Measurements from ENCODE around the gene MAGI1.
"Not testable (repeated sequence)": the region's sequence is repeated elsewhere in the genome, so short reads cannot be mapped to it uniquely, and the experiment has no call there.

Gene MAGI1

DNA sequence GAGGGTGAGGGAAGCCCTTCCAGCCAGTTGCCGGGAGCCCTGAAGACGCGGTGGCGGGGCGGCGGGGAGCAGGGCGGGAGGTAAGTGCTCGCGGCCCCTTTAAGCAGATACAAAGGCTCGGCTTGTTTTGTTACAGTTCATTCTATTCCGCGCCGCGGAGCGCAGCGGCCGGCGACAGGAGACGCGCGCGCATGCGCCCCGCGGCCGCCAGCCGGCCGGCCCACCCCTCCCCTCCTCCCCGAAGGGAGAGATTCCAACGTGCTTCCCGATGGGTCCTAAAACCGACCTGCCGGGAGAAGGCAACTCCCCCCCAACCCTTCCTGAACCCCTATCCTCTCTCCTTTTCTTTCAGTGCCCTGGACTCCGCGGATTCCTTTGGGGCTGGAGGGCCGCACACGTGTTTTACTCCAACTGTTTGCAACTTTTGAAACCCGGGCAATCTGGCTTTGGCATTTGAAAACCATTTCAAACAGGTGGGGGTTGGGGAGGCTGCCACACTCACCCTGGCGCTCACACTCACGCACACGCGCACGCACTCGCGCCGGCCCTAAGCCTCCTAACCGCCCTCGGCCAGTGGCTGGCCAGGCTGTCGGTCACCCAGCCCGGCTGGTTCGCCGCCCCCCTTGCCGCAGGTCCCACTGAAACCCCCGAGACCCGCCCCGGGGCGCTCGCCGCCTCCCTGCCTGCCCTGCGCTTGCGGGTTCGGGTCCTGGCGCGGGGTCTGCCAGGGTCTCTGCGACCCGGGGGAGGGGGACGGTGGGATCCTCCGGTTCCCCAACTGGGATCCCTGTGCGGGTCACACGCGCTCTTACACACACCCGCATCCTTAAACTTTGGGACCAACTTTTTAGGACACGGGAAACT is at the start of gene MAGI1:
Gene MAGI1 (minus strand): TSS at position 193 of the 864 bp plus-strand sequence. CDS start 610 bp downstream, outside the sequence.
- DNase-seq = no peak

DNA sequence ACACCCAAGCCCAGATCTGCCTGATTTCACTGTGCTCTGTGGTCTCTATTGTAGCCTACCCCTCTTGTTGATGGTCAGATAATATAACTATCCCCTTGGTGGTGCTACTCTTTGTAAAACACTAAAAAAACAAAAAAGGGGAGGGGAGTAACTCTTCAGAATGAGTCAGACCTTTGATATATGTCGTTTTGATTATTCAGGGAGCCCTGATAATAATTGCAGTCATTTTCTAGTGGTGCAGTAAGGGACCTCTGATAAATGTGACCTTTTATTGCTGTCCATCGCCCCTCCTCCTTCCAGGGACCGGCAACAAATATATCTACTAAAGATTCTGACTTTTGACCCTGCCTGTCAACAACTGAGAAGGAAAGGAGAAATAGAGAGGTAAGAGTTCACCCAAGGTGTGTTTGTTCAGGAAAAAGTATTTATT is 45.1 kb upstream of the MAGI1 start:
- no peak for DNase-seq

DNA sequence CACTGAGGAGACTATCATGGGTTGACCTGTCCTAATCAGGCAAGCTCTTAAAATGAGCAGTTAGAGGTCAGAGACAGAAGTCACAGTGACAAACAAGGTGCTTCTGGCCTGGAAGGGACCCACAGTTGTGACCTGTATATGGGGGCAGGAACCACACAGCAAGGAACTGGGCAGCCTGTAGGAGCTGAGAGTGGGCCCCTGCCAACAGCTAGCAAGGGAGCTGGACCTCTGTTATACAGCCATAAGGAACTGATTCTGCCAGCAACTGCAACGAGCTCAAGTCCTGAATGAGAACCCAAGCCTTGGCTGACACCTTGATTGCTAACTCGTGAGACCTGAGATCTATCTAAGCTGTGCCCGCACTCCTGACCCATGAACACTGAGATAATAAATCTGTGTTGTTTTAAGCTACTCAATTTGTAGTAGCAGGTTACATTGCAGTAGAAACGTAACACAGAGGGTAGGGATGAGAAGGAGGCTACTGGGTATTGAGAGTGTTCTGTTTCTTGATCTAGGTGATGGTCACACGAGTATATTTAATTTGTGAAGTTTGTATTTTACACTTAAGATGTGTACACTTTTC is 44.5 kb upstream of the MAGI1 start:
- no peak for DNase-seq

DNA sequence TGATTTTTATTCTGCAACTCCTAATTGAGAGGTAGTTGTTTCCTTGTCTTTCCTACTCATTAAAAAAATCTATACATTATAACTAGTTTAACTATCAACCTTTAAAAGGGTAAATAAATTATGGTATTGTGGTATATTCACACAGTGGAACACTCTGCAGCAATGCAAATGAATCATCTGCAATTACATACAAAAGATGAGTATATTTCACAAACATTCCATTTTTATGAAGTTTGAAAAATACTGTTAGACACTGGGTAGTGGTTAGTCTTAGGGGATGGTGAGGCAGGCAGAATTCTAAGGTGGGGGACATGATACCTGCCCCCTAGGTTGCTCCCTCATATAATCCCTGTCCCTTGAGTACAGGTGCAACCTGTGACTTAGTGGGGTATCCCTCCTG is 44.0 kb upstream of the MAGI1 start:
- no peak for DNase-seq

DNA sequence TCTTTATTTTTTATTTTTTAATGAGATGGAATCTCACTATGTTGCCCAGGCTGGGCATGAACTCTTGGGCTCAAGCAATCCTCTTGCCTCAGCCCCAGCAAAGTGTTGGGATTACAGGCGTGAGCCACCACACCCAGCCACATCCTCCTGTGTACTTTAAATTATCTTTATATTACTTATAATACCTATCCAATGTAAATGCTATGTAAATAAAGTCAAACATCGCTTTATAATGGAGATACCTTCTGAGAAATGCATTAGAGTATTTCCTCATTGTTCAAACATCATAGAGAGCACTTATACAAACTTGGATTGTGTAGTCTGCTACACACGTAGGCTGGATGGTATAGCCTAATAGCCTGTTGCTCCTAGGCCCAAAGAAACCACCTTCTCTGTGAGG is 41.4 kb upstream of the MAGI1 start:
- DNase-seq = no peak

DNA sequence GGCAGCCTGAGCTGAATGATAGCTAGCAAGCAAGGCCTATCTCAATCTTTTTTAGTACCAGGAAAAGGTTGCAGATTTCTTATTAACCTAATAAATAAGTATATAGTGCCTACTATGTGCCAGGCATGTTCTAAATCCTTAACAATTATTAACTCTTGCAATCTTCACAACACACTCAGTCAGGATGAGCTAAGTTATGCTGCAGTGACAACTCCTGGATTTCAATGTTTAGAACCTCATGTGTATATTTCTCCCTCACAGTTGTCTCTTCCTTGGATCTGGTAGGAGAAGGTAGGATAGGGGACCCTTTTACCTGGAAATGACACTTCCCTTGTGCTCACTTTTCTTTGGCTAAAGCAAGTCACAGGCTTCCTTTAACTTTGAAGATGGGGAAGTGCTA is 39.3 kb upstream of the MAGI1 start:
- no peak for DNase-seq

DNA sequence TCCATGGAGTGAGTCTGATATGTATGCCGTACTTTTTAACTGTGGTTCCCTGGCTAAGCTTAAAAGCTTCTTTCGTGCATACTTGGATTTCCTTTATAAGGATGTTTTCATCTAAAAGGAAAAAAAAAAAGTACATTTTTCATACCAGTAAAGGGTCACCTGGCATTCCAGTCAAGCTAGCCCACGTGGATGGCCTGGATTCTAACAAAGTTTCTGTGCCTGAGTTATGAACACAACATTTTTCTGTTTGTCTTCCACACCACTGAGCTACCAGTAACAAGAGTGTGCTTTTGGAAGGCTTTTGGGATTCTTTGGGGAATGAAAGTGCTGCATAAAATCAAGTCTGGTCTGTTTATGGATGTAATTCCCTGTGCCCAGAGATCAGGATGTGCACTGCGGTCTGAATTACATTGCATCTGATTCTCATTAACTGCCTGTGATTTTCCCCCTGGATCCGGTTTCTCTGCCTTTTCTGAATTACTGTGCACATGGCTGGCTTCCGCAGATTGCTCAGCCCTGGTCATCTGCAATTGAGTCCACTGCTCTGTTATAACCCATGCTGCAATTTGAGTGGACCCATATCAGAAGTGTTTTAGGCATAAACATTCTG is 38.2 kb upstream of the MAGI1 start:
- no peak for DNase-seq

DNA sequence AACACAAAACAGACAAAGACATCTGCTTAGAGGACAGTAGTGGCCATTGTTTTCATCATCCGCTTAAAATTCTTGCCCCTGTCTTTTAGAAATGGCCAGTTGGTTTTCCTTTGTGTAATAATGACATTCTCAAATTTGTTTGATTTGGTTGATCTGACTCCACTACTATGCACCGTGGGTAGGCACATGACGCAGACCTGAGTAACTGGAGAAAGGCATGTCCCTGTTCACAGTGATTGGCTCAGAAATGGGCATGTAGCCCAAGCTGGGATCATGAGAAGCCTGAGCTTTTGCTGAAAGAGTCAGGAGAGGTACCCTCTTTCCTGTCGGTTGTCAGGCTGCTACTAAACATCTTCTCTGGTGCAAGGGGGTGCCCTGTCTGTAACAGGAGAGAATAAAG is 36.6 kb upstream of the MAGI1 start:
- DNase-seq = no peak

DNA sequence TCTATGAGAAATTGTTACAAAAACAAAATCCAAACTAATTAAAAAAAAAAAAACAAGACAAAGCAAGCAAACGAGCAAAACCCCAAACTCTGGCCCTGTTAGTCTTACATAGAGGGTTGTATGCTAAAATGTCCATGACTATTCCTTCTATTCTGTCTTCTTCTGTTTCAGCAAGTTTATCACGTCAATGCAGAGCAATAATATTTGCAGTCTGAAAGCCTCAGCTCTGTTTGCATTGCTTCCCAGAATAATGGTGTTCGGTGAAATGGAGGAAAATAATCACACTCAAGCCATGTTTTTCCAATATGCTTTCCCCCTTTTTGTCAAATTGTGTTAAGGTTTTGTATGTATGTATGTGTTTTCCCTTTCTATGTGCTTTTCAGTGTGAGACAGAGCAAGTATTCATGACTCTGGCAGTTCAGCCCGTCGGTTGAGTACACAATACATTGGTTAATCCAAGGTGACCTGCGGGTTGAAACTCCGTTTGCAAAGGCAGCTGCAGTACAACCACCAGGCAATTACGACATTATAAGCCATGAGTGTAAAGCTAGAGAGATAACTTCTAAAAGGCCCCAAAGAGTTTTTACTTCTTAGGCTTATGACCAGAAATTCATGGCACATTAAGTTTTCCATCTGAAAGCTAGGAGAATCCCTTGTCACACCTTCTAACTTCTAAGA is 34.9 kb upstream of the MAGI1 start:
- DNase-seq = no peak

DNA sequence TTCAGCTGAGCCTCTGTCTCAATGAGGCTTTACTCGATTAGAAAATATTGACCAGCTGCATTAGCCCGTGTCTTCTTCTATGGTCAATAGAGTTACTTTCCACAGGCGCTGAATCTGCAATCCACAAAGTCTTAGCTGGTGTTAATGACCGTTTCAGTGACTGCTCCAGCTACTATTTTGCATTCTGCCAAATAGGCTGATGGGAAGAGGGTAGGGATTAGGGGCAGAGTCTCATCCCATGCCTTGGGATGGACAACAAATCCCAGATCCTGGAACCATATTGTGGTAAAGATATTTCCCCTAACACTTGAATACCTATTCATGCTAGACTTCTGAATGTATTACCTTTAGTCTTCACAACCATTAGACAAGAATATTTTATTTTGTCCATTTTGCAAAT is 29.5 kb upstream of the MAGI1 start:
- no peak for DNase-seq

DNA sequence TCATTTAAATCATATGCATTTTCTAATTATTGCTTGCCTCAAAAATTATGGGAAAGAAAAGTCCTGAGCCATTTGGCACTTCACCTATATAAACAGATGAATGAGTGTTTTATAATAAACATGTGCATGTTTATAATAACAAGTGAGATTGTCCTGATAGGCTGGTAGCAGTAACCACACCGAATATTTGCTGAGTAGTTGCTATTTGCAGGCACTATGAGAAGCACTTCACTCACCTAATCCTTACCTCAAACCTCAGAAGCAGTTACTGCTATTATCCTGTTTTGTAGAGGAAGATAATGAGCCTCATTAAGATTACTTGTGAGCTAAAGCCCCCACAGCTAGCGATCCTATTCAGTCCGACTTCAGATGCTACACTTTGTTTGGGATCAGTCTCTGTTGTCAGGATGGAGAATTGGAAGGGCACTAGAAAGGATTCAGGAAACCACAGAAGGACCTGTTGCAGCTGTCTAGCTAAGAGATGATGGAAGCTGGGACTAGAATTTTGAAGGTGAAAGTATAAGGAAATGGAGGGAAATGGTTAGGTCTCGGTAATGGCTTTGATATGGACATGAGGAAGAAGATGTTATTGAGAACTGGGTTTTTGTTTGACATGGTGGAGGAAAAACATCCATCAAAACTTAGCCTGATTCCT is 28.4 kb upstream of the MAGI1 start:
- no peak for DNase-seq

DNA sequence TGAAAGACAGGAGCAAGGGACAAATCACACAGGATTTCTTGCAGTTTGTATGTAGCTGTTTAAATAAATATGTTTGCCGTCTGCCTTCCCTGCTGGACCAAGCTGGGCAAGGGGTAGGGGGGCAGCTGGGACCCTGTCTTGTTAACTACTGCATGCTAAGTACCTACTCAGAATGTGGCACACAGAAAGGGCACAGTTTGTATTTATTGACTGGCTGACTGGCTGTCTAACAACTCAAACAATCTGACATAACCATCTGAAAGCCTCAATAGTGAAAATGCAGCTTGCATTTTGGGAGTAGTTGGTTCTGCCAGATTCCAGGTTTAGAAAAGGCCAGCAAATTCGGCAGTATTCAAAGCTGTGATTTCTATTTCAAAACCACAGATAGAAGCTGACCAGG is 16.6 kb upstream of the MAGI1 start:
- no peak for DNase-seq

DNA sequence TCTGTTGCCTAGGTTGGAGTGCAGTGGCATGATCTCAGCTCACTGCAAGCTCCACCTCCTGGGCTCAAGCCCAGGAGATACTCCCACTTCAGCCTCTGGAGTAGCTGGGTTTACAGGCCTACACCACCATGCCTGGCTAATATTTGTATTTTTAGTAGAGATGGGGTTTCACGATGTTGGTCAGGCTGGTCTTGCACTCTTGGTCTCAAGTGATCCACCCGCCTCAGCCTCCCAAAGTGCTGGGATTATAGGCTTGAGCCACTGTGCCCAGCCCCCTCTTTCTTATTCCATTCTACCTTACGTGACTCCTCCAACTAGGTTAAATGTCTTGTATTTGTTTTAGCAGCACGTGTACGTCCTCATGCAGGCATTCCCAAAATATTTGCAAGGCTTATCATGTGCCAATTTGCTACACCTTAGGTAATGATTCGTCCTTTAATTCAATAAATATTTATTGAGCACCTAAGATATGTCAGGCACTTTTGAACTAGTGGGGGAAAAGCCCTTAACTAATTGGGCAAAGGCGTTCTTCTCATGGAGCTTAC is 14.9 kb upstream of the MAGI1 start:
- no peak for DNase-seq

DNA sequence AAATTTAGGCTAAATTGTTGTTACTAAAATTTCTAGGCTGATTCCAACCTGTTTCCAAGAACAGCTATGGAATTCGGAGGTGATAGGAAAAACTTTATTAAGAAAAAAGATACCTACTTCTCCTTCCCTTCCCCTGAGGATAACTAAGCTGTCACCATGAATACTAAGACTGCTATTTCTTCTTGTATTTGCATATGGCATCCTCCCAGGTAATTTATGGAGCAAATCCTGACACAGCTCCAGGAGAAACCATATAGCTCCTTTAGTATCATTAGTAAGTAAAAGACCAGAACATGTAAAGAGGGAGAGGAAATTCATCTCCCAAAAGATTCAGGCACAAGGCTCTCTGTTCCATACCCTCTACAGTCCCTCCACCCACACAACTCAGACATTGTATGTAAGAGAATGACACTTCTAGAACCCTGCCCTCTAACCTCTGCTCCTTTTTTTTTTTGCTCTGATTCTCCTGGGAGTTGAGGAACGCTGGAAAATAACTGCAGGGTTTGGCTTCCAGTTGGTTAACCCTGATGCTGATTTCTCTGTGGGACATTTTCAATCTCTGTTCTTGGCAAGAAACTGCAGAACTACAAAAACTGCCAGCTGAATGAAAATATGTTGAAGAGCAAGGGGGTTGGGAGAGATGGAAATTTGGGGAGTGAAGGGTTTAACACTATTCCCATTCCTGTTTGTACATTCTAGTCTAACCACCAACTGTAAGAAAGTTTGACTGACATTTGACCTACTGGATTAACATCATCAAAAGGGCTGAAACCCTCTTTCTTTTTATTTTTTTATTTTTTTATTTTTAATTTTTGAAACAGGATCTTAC is 14.2 kb upstream of the MAGI1 start:
- DNase-seq = no peak

DNA sequence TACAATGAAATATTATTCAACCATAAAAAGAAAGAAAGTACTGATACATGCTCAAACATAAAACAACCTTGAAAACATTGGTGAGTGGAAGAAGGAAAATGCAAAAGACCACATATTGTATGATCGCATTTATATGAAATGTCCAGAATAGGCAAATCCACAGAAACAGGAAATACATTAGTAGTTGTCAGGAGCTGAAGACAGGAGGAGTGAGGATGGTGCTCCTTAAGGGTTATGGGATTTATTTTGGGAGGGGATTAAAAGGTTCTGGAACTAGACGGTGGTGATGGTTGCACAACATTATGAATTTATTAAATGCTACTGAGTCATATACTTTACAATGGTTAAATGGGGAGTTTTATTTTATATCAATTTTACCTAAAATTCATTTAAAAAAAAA is 12.1 kb upstream of the MAGI1 start:
- no peak for DNase-seq

DNA sequence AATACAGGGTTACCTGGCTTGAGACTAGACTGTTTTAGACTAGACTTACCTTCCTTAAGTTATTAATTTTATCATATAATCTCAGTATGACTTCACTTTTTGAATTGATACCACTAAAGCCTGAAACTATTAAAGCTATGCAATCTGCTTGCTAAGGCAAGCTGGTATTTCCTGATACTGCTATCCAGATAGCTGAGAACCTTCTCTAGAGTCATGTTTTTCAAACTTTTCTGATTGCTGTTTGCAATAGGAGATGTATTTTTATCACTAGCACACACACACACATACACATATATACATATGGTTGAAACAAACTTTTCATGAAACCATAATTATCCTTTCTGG is 9.3 kb upstream of the MAGI1 start:
- DNase-seq = no peak

DNA sequence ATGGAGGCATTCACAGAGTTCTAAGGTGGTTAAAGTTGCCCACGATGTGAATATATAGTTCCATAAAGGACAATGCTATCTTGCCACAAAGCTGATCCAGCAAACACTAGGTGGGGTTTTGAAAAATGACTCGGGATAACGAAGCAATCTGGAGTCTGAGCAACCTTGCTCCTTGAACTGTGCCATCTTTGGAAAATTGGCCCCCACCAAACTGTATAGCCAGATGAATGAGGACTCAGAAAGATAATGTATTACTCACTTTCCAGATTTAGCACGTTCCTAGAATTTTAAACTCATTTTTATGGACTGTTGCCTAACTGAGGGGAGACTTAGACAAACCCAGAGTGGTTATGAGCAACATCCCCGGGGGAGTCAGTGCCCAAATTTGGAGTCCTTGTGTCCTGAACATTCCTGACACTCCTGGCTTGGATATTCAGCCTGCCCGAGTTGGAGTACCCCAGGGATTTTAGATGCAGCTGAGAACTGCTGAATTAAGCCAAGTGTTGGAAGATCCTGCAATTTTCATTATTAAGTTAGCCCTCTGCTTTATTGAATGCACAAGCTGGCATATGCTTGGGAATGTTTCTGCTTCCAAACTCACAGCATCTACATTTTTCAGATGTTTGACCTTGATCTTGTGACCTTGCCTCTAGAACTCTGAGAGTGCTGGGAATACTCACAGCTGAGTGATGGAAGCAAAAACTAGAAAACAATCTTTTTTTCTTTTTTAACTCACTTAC is 8.8 kb upstream of the MAGI1 start:
- DNase-seq = no peak

DNA sequence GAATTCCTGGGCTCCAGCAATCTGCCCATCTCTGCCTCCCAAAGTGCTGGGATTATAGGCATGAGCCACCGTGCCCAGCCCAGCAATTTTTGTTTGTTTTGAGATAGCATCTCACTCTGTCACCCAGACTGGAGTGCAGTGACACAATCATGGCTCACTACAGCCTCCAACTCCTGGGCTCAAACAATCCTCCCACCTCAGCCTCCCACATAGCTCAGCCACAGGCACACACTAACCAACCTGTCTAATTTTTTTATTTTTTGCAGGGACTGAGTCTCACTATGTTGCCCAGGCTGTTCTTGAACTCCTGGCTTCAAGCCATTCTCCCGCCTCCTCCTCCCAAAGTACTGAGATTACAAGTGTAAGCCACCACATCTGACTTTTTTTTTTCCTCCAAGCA is 7.6 kb upstream of the MAGI1 start:
- DNase-seq = not testable (repeated sequence)

DNA sequence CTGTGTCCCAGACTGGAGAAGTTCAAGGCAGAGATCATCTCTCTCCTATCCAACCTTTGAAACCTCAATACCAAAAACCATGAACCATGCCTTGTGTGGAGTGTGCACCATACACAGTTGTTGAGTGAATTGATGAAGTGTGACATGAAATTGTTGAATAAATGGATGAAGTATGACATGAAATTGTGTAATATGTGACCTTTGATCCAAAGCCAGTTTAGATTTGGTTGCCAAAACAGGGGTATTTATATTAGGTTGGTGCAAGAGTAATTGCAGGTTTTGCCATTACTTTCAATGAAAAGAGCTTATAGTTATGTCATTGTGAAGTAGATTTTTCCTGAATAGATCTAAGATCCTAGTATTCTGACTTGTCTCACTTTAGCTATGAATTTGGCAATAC is 3.1 kb upstream of the MAGI1 start:
- DNase-seq = no peak

DNA sequence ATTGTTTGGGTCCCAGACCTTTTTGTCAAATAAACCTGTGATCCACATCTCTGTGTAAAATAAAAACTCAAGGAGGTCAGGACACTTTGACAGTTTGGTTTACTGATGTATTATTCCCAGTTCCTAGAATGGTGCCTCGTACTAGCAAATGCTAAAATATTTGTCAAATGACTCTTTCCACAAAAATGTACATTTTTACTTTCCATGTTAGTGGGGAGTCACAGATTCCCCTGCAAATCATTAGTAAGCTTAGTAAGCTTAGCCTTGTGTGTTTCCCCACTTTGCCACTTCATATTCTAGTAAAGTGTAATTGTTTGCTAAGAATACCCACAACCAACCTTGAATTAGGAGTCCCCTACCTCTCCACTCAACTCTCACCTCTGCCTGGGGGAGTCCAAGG is 2.4 kb upstream of the MAGI1 start:
- DNase-seq = no peak

DNA sequence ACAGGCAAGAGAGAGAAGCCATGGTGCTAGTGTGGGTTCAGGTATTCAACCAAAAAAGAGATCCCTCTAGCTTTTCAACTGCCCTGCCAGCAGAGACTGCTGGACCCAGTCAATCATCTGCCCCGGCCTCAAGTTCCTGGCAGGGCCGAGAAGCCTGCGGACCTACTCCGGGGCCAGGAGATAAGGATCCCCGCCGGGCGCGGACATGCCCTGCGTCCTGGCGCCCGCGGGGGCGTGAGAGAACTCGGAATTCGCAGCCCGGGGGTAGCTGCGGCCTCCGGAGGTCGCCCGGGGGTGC is 821 bp upstream of the MAGI1 start:
- no peak for DNase-seq

DNA sequence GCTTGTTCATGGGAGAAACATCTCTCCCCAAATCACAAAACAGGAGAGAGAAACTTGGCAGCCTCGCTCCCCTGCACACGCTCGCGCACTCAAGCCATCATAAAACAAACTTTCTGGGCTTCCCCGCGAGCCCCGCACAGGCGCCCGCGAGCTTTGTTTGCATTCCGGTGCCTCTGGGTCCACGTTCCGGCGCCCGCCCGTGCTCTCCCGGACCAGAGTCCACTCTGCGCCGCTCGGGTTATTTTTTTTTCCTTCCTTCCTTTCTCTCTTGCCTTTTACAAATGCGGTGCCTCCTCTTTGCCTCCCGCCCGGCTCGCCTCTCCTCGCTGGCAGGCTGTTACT is 363 bp downstream of the MAGI1 start:
- DNase-seq = no peak

All from CD4-positive, alpha-beta T cell treated with Interleukin-17A for 4 hours (primary cell).